Spleen (tissue), 7 donors: Measurements from ENCODE around the gene DENND1C.

Experiments used
- POLR2A ChIP-seq, 3 donors: fragments of 450-650 bp; IDR thresholded peaks; one replicate each; pipeline ENCODE4 v1.5.1; 2017; ENCODE audit warnings: antibody characterized with exemption in 3 of 3, mild to moderate bottlenecking in 1 of 3
- TF ChIP-seq, protein P1 (sequence below), 11 experiments: fragments of 200-600 bp in 7 of 11; fragments of 450-650 bp in 4 of 11; sonication (generic) in 4 of 11; IDR thresholded peaks in 8 of 11; conservative IDR thresholded peaks in 3 of 11; 1 replicate in 7 of 11; 2 replicates in 4 of 11; pipeline versions ENCODE4 v1.4.0 to v1.8.0; 2016 to 2021; ENCODE audit warnings: antibody characterized with exemption in 11 of 11, inconsistent platforms in 4 of 11, mild to moderate bottlenecking in 1 of 11
- donor health status: DM: no; HTN: no; CAD: no; lungs with moderate emphysema.
- donor health status: DM: no; HTN: no; CAD: no.
- donor health status: DM: no; HTN: no; CAD: no.

DNA sequence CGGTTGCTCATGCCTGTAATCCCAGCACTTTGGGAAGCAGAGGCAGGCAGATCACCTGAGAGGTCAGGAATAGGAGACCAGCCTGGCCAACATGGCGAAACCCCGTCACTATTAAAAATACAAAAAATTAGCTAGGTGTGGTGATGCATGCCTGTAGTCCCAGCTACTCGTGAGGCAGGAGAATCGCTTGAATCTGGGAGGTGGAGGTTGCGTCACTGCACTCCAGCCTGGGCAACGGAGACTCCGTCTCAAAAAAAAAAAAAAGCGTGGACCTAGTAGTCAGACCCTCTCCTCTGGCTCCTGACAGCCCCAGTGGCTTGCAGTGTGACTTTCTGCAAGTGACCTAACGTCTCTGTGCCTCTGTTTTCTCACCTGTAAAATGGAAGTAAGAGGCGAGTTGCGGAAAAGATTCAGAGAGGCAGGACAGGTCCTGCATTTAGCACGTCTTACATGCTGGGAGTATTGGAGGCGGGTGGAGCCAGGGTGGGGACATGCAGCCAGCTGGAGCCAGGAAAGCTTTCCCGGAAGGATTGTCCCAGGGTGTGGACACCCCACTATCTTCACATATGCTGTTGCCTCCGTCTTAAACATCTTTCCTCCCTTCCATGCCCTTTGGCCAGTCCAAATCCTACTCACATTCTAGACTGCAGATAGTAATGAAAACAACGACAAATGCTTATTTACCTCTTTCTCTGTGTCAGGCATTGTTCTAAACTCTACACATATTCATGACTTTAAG is 17.6 kb upstream of the DENND1C start:
- TF ChIP-seq, protein P1, sequence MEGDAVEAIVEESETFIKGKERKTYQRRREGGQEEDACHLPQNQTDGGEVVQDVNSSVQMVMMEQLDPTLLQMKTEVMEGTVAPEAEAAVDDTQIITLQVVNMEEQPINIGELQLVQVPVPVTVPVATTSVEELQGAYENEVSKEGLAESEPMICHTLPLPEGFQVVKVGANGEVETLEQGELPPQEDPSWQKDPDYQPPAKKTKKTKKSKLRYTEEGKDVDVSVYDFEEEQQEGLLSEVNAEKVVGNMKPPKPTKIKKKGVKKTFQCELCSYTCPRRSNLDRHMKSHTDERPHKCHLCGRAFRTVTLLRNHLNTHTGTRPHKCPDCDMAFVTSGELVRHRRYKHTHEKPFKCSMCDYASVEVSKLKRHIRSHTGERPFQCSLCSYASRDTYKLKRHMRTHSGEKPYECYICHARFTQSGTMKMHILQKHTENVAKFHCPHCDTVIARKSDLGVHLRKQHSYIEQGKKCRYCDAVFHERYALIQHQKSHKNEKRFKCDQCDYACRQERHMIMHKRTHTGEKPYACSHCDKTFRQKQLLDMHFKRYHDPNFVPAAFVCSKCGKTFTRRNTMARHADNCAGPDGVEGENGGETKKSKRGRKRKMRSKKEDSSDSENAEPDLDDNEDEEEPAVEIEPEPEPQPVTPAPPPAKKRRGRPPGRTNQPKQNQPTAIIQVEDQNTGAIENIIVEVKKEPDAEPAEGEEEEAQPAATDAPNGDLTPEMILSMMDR (IDR thresholded peaks at IDR 0.05 in 8 of 11, conservative IDR thresholded peaks at IDR 0.05 in 3 of 11): no peak
- no peak for TF ChIP-seq POLR2A (IDR thresholded peaks at IDR 0.05)
